ENCODE measurements around the gene NIBAN1. TPM values are rescaled to one million over a fixed set of nuclear protein-coding genes. Genes with fewer than 3 reads are reported as not detected.

The NIBAN1 gene
- total RNA-seq, 2 experiments from 2014 or later: 55.5 to 60.8 TPM

- CTCF ChIA-PET: no interaction called here
- H3K27me3 Mint-ChIP-seq: no peaks in the 10 kb centered on the region
- no peak overlapping the region for H3K27ac Mint-ChIP-seq
- DNase-seq (no peak), ATAC-seq (no peak)
- peaks cover 36% of the 10 kb centered on the region for H3K36me3 Mint-ChIP-seq
- H3K4me1 Mint-ChIP-seq: peaks cover 32% of the 10 kb centered on the region
- H3K4me3 Mint-ChIP-seq: no peak overlapping the region
- no peaks in the 10 kb centered on the region for H3K9me3 Mint-ChIP-seq (ENCODE audit: low read depth)
Observed at GRCh38 chr1:184950227-184950626, 24.1 kb downstream of the NIBAN1 start.

- no peak for ATAC-seq
- H3K27me3 Mint-ChIP-seq: no peaks in the 10 kb centered on the region
- no peak for DNase-seq
- H3K4me3 Mint-ChIP-seq: no peak overlapping the region
- no peak overlapping the region for H3K27ac Mint-ChIP-seq
- peaks cover 53% of the 10 kb centered on the region for H3K36me3 Mint-ChIP-seq
- no peaks in the 10 kb centered on the region for H3K9me3 Mint-ChIP-seq (ENCODE audit: low read depth)
- CTCF ChIA-PET: no interaction called here
- H3K4me1 Mint-ChIP-seq: peaks cover 20% of the 10 kb centered on the region
Observed at GRCh38 chr1:184947497-184948256, 26.6 kb downstream of the NIBAN1 start.

GRCh38 chr1:184945678-184946412 is 28.5 kb downstream of the NIBAN1 start:
- H3K4me1 Mint-ChIP-seq: peaks cover 28% of the 10 kb centered on the region
- H3K27ac Mint-ChIP-seq: no peak overlapping the region
- no peaks in the 10 kb centered on the region for H3K9me3 Mint-ChIP-seq (ENCODE audit: low read depth)
- CTCF ChIA-PET: no interaction called here
- ATAC-seq (no peak), DNase-seq (no peak)
- peaks cover 53% of the 10 kb centered on the region for H3K36me3 Mint-ChIP-seq
- no peak overlapping the region for H3K4me3 Mint-ChIP-seq
- no peaks in the 10 kb centered on the region for H3K27me3 Mint-ChIP-seq

GRCh38 chr1:184945029-184945428 is 29.3 kb downstream of the NIBAN1 start:
- no peaks in the 10 kb centered on the region for H3K27me3 Mint-ChIP-seq
- H3K27ac Mint-ChIP-seq: no peak overlapping the region
- DNase-seq (no peak), ATAC-seq (no peak)
- H3K36me3 Mint-ChIP-seq: peaks cover 53% of the 10 kb centered on the region
- CTCF ChIA-PET: interaction anchor here (1.7 kb wide), 1 partner anchor 140 kb away, joined by 4 read pairs; no protein-coding TSS in a partner anchor
- no peak overlapping the region for H3K4me3 Mint-ChIP-seq
- H3K4me1 Mint-ChIP-seq: peaks cover 30% of the 10 kb centered on the region
- no peaks in the 10 kb centered on the region for H3K9me3 Mint-ChIP-seq (ENCODE audit: low read depth)

DNA sequence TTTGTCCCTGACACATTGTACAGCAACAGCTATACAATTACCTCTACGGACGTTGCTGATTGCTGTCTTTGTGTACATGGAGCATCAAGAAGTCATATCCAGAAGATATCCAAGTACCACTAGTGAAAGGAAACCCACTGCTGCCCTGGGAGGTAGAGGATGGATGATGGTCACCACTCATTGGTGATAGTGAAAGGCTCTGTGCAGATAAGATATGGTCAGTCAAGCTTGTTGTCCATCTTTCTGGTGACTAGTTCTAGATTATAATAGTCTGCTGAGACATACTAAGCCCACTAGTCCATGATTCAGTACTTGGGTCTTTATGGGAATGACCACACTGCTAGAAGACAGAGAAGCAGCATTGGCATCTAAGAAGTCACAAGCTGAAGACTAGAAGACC is 30.3 kb downstream of the NIBAN1 start:
- Mint-ChIP-seq H3K27me3 (no peaks in the 10 kb centered on the region), H3K36me3 (peaks cover 50% of the 10 kb centered on the region), H3K4me1 (peaks cover 30% of the 10 kb centered on the region), H3K4me3 (no peak overlapping the region), H3K9me3 (ENCODE audit: low read depth) (no peaks in the 10 kb centered on the region), H3K27ac (no peak overlapping the region)
- CTCF ChIA-PET: interaction anchor here (1.7 kb wide), 1 partner anchor 139 kb away, joined by 4 read pairs; no protein-coding TSS in a partner anchor
- ATAC-seq (no peak), DNase-seq (no peak)

DNA sequence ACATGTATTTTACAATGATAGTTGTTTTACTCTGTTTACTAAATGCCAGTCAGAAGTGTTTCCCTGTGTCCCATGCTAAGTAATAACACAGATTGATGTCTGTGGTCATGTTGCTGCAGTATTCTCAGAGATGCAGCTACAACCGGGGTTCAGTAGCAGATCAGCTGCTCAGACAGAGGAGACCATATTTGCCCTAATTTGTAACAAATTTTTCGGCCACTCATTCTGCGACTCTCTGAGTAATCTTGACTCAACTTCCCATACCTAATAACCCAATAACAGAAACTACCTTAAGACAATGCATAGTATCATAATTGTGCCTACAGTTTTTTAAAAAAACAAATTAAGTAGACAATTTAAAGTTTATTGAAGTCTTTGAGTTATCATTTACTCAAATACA is 32.6 kb downstream of the NIBAN1 start:
- H3K27me3 Mint-ChIP-seq: no peaks in the 10 kb centered on the region
- no peaks in the 10 kb centered on the region for H3K9me3 Mint-ChIP-seq (ENCODE audit: low read depth)
- H3K36me3 Mint-ChIP-seq: peaks cover 44% of the 10 kb centered on the region
- CTCF ChIA-PET: interaction anchor here (0.7 to 0.8 kb wide), 2 partner anchors 19 to 177 kb away, joined by 3 read pairs; no protein-coding TSS in a partner anchor
- DNase-seq (no peak), ATAC-seq (peak; percentile 67)
- H3K27ac Mint-ChIP-seq: no peak overlapping the region
- no peak overlapping the region for H3K4me3 Mint-ChIP-seq
- peaks cover 27% of the 10 kb centered on the region for H3K4me1 Mint-ChIP-seq

GRCh38 chr1:184941410-184941733 is 32.9 kb downstream of the NIBAN1 start:
- H3K9me3 Mint-ChIP-seq (ENCODE audit: low read depth): no peaks in the 10 kb centered on the region
- no peak overlapping the region for H3K4me3 Mint-ChIP-seq
- no peak for DNase-seq
- peaks cover 26% of the 10 kb centered on the region for H3K4me1 Mint-ChIP-seq
- H3K27me3 Mint-ChIP-seq: no peaks in the 10 kb centered on the region
- CTCF ChIA-PET: interaction anchor here (0.7 to 0.8 kb wide), 2 partner anchors 18 to 177 kb away, joined by 3 read pairs; no protein-coding TSS in a partner anchor
- H3K27ac Mint-ChIP-seq: no peak overlapping the region
- ATAC-seq: no peak
- H3K36me3 Mint-ChIP-seq: peaks cover 43% of the 10 kb centered on the region

DNA sequence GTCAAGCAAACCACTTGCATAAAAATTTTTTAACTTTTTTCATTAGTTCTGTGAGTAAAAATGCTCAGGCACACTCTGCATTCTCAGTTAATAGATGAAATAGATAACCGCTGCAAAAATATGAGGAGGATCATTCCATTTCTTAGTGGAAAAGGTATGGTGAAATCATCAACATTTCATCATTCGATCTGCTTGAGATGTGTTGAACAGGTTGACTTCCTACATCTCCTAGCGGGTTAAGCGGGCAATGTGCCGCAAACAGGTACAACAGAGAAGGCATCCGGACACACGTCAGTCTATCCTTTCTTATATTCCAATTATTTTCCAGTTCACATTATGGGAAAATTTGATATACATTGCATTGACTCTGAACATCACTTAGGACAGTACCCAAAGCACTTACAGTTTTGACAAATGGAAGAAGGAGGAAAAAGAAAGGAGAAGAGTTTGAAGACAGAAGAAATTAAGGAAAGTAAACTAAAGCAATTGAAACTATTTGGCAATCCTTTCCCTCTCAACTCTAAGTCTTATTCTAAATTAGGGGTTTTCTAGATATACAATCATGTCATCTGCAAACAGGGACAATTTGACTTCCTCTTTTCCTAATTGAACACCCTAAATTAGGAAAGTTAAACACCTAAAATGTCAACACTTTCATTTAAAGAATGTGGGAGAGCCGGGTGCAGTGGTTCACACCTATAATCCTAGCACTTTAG is 33.5 kb downstream of the NIBAN1 start:
- DNase-seq: no peak
- Mint-ChIP-seq H3K9me3 (ENCODE audit: low read depth) (no peaks in the 10 kb centered on the region), H3K36me3 (peaks cover 42% of the 10 kb centered on the region), H3K27ac (no peak overlapping the region), H3K27me3 (no peaks in the 10 kb centered on the region), H3K4me1 (peaks cover 21% of the 10 kb centered on the region), H3K4me3 (no peak overlapping the region)
- CTCF ChIA-PET: interaction anchor here (0.8 kb wide), 1 partner anchor 18 kb away, joined by 3 read pairs; no protein-coding TSS in a partner anchor
- no peak for ATAC-seq

- no peak for ATAC-seq
- H3K4me1 Mint-ChIP-seq: peaks cover 17% of the 10 kb centered on the region
- peaks cover 40% of the 10 kb centered on the region for H3K36me3 Mint-ChIP-seq
- no peak overlapping the region for H3K4me3 Mint-ChIP-seq
- H3K27me3 Mint-ChIP-seq: no peaks in the 10 kb centered on the region
- CTCF ChIA-PET: no interaction called here
- no peak overlapping the region for H3K27ac Mint-ChIP-seq
- DNase-seq: no peak
- no peaks in the 10 kb centered on the region for H3K9me3 Mint-ChIP-seq (ENCODE audit: low read depth)
Observed at GRCh38 chr1:184940226-184940625, 34.1 kb downstream of the NIBAN1 start.

DNA sequence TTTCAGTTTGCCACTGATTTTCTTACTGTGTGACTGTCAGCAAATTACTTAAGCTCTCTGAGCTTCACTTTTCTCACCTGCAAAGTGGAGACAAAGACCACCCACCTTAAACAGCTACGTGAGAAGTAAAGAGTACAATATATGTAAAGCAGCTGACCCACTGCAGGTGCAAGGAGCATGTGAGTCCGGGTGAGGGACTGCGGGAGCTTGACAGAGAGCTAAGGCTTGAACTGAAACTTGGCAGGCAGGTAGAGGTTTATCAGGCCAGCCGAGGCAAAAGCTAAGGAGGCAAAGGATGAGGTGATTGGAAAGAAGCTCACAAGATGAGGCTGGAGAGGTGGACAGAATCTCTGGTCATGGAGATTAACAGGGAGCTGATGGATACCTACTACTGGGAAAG is 36.6 kb downstream of the NIBAN1 start:
- H3K27me3 Mint-ChIP-seq: no peaks in the 10 kb centered on the region
- no peak for ATAC-seq
- H3K9me3 Mint-ChIP-seq (ENCODE audit: low read depth): no peaks in the 10 kb centered on the region
- CTCF ChIA-PET: no interaction called here
- H3K4me1 Mint-ChIP-seq: peaks cover 17% of the 10 kb centered on the region
- DNase-seq: no peak
- no peak overlapping the region for H3K27ac Mint-ChIP-seq
- peaks cover 31% of the 10 kb centered on the region for H3K36me3 Mint-ChIP-seq
- no peak overlapping the region for H3K4me3 Mint-ChIP-seq

- DNase-seq (no peak), ATAC-seq (no peak)
- H3K27me3 Mint-ChIP-seq: no peaks in the 10 kb centered on the region
- no peaks in the 10 kb centered on the region for H3K9me3 Mint-ChIP-seq (ENCODE audit: low read depth)
- peaks cover 14% of the 10 kb centered on the region for H3K4me1 Mint-ChIP-seq
- CTCF ChIA-PET: interaction anchor here (1.1 to 1.2 kb wide), 2 partner anchors 46 to 66 kb away, joined by 3 read pairs; no protein-coding TSS in a partner anchor
- peaks cover 22% of the 10 kb centered on the region for H3K36me3 Mint-ChIP-seq
- H3K27ac Mint-ChIP-seq: no peak overlapping the region
- no peak overlapping the region for H3K4me3 Mint-ChIP-seq
Observed at GRCh38 chr1:184935920-184936798, 38.1 kb downstream of the NIBAN1 start.

DNA sequence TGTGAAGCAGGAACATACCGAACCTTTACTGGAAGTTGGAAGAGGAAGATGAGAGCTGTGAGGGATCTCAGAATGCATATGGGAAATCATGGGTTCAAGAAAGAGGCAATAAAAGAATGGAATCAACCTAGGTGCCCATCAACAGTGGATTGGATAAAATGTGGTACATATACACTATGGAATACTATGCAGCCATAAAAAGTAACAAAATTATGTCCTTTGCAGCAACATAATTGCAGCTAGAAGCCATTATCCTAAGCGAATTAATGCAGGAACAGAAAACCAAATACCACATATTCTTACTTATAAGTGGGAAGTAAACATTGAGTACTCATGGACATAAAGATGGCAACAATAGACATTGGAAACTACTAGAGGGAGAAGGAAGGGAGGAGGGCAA is 40.4 kb downstream of the NIBAN1 start:
- H3K27me3 Mint-ChIP-seq: no peaks in the 10 kb centered on the region
- peaks cover 21% of the 10 kb centered on the region for H3K36me3 Mint-ChIP-seq
- no peak overlapping the region for H3K27ac Mint-ChIP-seq
- peaks cover 23% of the 10 kb centered on the region for H3K4me1 Mint-ChIP-seq
- ATAC-seq (no peak), DNase-seq (no peak)
- H3K9me3 Mint-ChIP-seq (ENCODE audit: low read depth): no peaks in the 10 kb centered on the region
- CTCF ChIA-PET: no interaction called here
- H3K4me3 Mint-ChIP-seq: no peak overlapping the region

GRCh38 chr1:184932319-184932718 is 42.0 kb downstream of the NIBAN1 start:
- Mint-ChIP-seq H3K36me3 (peaks cover 30% of the 10 kb centered on the region), H3K27me3 (no peaks in the 10 kb centered on the region), H3K4me3 (no peak overlapping the region), H3K4me1 (peaks cover 23% of the 10 kb centered on the region), H3K27ac (no peak overlapping the region), H3K9me3 (ENCODE audit: low read depth) (no peaks in the 10 kb centered on the region)
- DNase-seq (no peak), ATAC-seq (no peak)
- CTCF ChIA-PET: no interaction called here

Measured in activated CD8-positive, alpha-beta memory T cell treated with anti-CD3 and anti-CD28 coated beads, Interleukin-2, amount 10 ng/mL, durations not matched to agents 7 days and 5 days (primary cell).